ENCODE data around the gene CAPS.

The CAPS gene

DNA sequence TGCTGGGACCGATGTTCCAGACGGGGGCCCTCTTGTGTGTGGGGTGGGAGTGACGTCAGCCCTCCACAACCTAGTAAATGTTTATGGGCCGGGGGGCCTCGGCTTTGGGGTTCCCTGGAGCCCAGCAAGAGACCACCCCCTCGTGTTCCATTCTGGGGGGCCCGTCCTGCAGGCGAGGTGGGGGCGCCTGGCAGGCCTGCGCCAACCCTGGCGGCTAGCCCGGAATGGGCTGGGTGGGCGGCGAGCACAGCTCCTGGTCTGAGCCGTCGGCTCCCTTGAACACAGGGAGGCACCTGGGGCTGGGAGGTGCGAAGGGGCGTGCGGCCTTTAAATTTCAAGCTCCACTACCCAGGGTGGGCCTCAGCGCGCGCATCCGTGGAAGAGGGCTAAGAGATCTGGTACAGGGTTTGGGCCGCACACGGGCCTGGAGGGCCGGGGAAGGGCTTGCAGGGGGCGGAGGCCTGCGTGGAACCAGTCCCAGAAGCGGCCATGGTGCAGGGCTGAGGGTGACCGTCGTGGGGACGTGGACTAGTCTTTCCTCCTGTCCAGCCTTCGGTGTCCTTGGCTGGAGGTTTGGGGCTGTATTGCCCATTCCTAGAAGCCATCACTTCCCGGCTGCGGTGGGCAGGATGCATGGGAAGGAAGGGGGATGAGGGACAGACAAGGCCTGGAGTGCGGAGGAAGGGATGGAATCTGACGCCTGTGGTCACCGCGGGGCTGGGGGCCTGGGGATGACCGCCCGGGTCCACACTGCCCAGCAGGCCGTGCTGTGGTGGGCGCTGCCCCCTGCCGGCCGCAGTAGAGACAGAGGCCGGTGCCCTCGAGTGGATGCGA lies 21.9 kb upstream of the CAPS start:
- DNase-seq (ENCODE audit: low read depth in 2 of 2), result no peak

DNA sequence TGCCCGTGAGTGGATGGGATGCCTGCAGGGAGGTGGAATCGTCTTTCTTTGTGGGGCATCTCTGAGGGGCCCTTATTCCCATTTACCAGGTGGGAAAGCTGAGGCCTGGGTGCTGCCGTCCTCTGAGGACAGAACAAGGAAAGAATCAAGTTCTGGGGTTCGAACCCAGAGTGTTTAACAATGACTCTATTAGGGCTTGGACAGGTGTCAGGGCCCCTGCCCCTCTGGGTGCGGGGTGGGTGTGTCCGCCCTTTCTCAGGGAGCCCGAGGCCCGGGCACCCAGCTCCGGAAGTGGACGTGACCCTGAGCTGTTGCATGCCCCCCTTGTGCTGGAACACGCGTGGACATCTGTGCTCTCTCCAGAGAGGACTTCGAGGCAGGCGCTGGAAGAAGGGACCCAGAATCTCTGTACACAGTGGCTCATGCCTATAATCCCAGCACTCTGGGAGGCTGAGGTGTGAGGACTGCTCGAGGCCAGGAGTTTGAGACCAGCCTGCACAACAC lies 21.2 kb upstream of the CAPS start:
- no peak for DNase-seq (ENCODE audit: low read depth in 2 of 2)

DNA sequence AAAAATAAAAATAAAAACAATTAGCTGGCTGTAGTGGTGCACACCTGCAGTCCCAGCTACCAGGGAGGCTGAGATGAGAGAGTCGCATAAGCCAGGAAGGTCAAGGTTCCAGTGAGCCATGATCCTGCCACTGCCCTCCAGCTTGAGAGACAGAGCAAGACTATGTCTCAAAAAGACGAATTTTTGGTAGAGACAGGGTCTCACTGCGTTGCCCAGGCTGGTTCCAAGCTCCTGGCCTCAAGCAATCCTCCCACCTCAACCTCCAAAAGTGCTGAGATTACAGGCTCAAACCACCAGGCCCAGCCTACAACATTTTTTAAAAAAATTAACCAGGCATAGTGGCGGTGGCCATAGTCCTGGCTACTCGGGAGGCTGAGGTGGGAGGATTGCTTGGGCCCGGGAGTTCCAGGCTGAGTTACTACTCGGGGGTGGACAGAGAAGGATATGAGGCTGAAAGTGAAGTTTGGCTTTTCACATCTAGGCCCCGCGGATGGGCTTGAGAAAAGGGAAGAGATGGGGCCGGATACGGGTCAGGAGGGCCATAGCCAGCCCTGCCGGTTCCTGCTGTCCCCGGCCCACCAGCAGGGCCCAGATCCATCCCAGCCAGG lies 20.7 kb upstream of the CAPS start:
- no peak for DNase-seq (ENCODE audit: low read depth in 2 of 2)

DNA sequence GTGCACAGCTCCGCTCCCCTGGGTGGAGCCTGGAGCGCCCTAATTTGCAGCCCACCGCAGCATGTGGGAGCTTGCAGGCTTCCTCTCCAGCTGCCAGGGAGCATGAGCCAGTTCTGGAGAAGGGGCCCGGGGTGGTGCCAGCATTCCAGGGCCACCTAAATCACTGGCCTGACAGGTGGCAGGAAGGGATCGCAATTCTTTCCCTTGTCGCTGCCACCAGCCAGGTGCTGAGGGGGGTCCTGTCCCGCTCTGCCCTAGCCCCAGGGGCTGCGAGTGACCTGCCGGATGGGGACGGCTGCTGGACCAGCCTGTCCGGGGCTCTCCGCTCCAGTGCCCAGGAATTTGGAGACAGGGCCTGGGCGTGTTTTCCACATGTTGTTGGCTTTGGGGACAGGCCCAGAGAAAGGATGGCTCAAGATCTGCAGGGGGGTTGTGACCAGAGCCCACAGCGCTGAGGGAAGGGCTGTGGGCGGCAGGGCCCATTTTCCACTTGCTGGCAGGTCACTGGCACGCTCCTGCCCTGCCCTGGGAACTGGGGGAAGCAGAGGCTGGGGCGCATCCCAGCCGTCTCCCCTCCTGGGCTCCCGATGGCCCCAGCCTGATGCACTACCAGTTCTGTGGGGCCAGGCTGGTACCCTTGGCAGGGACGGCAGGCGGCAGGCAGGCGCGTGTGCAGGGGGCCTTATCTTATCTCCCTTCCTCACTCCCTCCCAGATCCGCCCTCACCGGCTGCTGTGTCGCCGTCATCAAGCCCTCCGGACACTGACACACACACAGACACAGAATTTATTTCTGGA lies 19.9 kb upstream of the CAPS start:
- no peak for DNase-seq (ENCODE audit: low read depth in 2 of 2)

DNA sequence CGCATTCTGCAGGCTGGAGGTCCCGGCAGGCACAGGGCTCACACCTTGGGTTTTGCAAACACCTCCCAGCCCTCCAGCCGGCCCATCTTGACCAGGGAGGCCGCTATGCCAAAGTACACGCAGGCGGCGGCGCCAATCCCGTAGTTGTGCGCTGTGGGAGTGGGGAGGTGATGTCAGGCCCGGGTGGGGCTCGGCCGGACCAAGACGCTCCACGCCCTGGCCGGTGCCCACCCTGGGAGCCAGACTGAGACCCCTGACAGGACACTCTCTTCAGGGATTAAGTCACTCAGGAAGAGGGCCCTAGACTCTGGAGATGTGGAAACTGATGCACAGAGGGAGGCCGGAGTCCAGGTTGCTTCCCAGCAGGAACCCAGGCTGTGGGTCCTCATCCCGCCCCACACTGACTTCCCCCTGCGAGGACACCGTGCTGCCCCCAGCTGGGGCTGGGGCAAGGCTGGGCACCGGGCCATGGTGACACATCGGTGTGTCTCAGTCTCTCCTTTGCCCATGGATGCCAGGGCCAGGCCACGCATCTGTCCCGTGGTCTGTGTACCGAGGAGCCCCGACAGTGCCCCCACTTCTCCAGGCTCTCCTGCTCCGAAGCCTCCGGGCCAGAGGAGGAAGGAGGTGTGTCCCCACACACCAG lies 19.2 kb upstream of the CAPS start:
- DNase-seq (ENCODE audit: low read depth in 2 of 2), result no peak

DNA sequence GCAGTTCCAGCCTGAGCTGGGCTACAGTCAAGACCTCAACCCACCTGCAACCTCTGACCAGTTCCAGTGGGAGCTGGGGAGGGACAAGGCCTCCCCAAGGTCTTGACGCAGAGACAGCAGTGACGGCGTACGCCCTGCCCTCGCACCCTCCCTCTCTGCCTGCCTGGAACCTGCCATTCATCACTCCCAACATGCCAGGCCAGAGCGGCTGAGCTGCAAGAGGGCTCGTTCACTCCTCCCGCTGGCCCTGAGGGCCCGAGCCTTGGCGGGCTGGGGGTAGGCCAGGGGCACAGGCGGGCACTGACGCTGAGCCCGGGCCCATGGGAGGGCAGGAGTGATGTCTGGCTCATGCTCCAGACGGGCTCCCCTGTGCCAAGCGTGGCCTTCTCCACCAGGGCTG lies 18.6 kb upstream of the CAPS start:
- no peak for DNase-seq (ENCODE audit: low read depth in 2 of 2)

DNA sequence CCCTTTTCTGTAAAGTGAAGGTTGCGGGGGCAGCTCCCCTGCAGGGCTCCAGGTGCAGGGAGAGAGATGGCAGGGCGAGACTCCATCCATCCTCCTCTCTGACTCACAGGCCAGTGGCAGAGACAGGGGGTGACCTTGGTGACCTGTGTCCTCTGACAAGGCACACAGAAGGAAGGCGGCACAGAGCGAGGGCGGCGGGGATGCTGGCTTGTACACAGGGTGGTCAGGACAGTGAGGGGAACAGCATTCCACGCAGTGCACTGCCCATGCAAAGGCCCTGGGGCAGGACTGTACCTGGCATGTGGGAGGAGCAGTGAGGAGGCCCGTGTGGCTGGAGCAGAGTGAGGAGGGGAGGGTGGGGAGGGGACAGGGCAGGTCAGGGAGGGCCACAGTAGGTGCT lies 18.2 kb upstream of the CAPS start:
- no peak for DNase-seq (ENCODE audit: low read depth in 2 of 2)

DNA sequence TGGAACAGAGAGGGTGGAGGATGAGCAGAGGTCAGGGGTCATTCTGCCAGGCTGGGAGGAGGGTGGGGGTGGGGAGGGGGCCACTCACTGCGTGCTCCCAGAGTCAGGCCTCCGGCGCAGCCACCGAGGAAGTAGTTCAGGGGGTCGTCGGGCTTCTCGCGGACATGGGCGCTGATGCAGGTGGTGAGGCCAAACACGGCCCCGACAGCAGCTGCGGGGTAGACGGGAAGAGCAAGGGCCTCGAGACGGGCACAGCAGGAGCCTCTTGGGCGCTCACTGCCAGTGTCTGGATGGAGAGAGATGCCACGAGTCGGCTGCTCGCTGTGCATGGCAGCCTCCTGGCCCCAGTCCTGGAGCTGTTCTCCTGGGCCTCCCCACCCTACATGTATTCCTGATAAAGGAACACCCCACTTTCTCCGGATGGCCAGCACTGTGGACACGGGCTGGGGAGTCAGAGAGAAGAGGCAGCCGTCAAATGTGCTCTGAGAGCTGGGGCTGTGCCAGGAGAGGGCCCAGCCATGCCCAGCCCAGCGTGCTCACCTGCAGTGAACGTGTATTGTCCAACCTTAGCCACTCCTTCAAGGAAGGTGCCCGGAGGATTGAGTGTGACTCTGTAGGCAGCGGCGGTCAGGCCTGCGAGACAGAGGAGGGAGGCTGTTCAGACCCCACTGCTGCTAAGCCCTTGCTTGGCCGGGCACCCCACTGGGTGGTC lies 17.5 kb upstream of the CAPS start:
- no peak for DNase-seq (ENCODE audit: low read depth in 2 of 2)

DNA sequence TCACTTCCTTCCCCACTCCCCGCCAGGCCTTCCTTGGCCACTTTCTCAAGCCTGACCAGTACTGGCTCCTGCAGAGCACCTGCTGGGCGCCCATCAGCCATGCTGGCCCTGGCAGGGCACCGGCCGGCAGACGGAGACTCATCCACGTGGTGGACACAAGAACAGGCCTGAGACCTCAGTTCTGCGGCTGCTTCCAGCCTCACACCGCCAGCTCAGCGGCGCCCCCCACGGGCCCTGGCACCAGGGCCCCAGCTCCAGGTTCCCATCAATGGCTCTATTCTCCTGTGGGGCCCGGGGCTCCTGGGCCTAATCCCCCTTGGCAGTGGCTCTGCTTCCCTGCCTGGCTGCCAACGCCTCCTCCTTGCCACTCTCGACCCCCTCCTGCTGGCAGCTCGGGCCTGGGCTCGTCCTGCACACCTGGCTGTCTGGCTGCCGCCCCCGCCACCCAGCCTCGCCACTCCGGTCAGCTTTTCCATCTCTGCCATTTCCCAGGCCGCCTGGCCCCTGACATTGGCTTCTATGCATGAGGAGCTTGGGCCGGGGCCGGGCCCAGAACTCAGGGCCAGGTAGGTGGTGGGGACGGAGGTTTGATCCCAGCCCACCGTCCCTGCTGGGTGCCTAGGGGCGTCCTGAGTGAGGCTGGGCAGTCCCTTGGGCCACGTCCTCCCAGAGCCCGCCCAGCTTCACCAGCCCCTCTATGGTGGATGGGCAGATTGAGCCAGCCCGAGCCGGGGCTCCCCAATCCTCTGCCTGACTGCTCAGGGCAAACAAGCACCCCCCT lies 16.7 kb upstream of the CAPS start:
- no peak for DNase-seq (ENCODE audit: low read depth in 2 of 2)

DNA sequence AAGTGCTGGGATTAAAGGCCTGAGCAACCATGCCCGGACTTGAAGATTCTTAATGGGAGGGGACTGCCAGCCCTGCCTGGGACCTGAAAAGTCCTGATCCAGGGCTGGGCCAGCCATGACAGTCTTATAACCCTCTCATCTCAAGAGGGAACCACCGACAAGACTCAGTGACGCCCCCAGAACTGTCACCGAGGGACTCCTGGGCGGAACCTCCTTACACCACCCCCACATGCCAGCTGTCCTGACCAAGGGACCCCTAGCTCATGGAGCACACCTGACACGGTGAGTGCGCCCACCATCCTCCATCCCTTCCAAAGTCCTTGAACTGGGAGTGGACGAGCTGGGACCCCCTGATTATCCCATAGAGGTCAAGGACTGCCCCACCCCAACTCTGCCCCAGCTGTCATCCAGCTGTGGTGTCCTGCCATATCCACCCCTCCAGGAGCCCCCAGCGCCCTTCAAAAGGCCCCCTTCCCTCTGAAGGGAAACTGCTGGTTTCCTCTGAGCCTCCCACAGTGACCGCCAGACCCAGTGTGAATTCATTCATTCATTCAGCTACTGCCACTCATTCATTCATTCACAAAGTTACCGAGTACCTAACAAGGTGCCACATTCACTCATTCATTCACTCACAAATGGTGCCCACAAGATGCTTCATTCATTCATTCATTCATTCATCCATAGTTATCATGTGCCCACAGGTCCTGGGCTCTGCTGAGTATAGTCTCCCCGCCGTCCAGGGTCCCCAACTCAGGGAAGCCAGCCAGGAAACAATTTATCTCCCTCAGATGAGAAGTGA lies 14.1 kb upstream of the CAPS start:
- no peak for DNase-seq (ENCODE audit: low read depth in 2 of 2)

DNA sequence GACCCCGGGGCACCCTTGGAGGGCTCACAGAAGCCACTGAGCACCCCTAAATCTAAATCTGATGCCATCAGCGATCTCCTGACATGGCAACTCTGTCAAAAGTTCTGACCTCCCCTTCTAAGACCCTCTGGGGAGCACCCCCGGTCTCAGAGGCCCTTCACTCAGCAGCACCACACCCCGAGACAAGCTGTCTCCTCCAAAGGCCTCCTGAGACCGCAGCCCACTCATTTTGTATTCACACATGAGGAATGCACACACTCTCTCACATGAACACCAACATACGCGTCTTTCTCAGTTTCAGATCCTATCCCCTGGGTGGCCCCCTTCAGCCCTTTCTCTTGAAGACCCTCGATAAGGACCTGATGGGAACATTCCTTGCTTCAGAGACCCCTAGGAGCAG lies 13.1 kb upstream of the CAPS start:
- DNase-seq (ENCODE audit: low read depth in 2 of 2), result no peak

DNA sequence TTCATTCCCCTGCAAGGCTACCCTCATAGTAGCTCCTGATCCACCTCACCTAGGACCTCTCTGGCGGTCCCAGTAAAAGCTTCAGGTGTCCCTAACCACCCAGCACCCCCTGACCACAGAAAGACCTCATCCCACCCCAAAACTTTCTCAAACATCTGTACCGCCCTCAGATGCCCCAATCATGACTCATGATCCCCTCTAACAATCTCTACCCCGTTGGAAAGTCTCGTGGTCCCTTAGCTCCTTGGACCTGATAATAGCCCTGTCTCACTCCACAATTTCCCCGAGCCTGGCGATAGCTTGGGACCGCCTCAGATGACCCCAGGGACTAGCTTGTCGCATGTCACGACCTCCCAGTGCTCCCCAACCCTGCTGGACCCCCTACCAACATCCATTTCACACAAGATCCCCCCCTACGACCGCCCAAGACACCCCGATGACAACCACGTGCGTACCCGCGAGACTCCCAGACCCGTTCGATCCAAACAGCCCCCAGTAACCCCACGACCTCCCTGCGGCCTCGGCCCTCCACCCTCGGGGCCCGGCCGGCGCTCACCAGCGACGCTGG lies 10.9 kb upstream of the CAPS start:
- DNase-seq (ENCODE audit: low read depth in 2 of 2), result no peak

DNA sequence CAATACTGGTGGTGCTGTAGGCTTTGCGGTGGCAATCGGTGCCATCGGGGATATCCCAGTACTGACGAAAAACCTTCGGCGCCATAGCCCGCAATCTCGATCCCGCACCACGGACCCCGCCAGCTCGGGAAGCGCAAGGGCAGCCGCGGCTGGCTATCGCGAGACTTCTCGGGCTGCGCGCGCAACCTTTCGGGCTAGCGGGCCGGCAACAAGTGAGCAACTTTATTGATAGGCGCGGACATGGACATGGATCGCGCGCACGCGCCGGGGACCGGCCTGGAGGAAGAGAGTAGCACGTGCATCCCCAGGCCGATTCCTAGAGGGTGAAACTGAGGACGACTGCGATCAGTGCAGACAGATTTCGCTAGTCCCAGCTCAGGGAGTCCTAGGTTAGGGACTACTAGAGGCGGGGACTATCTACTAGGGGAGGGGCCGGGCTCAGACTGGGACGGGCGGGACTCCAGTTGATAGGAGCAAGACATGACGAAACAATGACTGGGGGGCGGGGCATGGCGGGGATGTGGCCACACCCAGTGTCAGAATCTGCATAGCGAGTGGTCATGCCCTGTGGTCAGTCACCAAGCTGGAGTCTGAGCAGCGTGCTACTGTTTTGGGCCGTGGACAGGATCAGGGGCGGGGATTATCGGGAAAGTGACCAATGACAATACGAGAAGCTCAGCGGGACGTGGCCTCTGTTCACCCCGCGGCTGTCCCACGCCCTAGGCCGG lies 10.3 kb upstream of the CAPS start, which contains the start of gene NDUFA11:
Gene NDUFA11 (minus strand): TSS at position 167 of the 728 bp plus-strand sequence. CDS start 82 bp downstream, at position 85.
- peak; percentile 89 to 95 for DNase-seq (ENCODE audit: low read depth in 2 of 2)

DNA sequence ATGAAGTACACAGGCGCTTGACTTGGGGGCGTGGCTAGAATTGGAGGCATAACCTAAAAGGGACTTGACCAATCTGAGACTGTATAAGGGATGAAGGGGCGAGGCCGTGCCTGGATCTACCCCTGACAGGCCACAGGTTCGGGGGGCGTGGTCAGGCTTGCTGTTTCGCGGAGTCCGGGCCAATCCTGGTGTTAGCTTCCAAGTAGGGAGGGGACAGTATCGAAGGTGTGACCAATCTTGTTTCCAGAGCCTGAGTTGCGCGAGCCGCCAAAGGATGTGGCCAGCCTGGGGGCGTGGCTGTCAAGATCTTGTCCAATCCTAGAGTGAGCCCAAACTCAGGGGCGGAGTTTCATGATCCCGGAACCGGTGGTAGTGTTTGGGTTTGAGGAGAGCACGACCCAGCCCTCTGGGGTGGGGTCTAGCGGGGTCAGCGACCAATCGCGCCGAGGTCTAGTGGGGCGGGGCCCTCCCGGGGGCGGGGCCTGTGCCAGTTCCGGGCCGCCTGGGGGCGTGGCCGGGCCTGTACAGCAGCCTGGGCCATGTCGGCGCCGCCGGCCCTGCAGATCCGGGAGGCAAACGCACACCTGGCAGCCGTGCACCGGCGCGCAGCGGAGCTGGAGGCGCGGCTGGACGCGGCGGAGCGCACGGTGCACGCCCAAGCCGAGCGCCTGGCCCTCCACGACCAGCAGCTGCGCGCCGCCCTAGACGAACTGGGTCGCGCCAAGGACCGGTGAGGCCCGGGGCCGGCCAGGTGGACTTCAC lies 9.5 kb upstream of the CAPS start, which contains the start of gene VMAC:
Gene VMAC (plus strand): TSS at position 521 of the 762 bp plus-strand sequence. CDS start 19 bp downstream, at position 540.
- peak; percentile 99 to 100 for DNase-seq (ENCODE audit: low read depth in 2 of 2)

DNA sequence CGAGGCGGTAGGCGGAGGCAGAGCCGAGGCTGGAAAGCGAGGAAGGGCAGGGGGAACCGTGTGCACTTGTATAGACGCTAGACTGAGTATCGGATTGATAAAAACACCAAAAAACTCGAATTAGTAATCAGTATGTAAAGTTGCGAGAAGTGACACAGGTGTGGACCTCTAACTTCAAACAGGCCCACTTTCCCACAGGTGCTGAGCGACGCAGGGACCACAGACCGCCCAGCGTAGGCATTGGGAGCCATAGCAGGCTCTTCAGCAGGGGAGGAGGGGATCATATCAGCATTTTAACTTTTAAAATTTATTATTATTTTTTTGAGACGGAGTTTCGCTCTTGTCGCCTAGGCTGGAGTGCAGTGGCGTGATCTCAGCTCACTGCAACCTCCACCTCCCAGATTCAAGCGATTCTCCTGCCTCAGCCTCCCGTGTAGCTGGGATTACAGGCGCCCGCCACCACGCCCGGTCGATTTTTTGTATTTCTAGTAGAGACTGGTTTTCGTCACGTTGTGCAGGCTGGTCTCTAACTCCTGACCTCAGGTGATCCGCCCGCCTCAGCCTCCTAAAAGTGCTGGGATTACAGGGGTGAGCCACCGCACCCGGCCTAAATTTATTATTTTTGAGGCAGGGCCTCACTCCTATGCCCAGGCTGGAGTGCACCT lies 8.8 kb upstream of the CAPS start:
- DNase-seq (ENCODE audit: low read depth in 2 of 2), result no peak

DNA sequence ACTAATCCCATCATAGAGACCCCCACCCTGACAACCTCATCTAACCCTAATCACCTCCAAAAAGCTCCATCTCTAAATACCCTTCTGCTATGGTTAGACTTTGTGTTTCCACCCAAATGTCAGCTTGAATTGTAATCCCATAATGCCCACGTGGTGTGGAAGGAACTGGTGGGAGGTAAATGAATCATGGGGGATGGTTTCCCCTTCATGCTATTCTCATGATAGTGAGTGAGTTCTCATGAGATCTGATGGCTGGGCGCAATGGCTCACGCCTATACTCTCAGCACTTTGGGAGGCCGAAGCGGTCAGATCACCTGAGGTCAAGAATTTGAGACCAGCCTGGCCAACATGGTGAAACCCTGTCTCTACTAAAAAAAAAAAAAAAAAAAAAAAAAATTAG lies 6.8 kb upstream of the CAPS start:
- DNase-seq (ENCODE audit: low read depth in 2 of 2), result no peak
